OCI-LY1 (cell line): ENCODE measurements around the gene HMGCS1.

Source experiments
- H2AFZ ChIP-seq: fragments of 200-600 bp; sonication (generic), shearing (Covaris generic); 2 replicates; pipeline ENCODE4 v1.6.0; 2014; ENCODE audit warnings: antibody characterized with exemption, mild to moderate bottlenecking, low read length
- H3F3A ChIP-seq: fragments of 200-600 bp; sonication (generic), shearing (Covaris generic); 2 replicates; pipeline ENCODE4 v1.6.0; 2014; ENCODE audit warnings: mild to moderate bottlenecking, antibody characterized with exemption, low read length, moderate library complexity; ENCODE audit not compliant: insufficient read depth
- H3K27ac ChIP-seq: fragments of 200-600 bp; sonication (generic); 2 replicates; pipeline ENCODE4 v1.5.1; 2014; ENCODE audit warnings: low read length, mixed run types, mild to moderate bottlenecking, low read depth; ENCODE audit not compliant: poor library complexity, severe bottlenecking
- H3K27me3 ChIP-seq: fragments of 200-600 bp; sonication (generic); 2 replicates; pipeline ENCODE4 v1.6.0; 2014; ENCODE audit warnings: antibody characterized with exemption, mild to moderate bottlenecking, low read length, moderate library complexity; ENCODE audit not compliant: insufficient read depth
- H3K36me3 ChIP-seq: fragments of 200-600 bp; sonication (generic); 2 replicates; pipeline ENCODE4 v1.6.1; 2014; ENCODE audit warnings: mild to moderate bottlenecking, antibody characterized with exemption, low read length, moderate library complexity, mixed read lengths; ENCODE audit not compliant: insufficient read depth
- H3K4me1 ChIP-seq: fragments of 200-600 bp; sonication (generic); 2 replicates; pipeline ENCODE4 v1.5.1; 2014; ENCODE audit warnings: mild to moderate bottlenecking, low read length, moderate library complexity; ENCODE audit not compliant: insufficient read depth, severe bottlenecking
- H3K4me2 ChIP-seq: fragments of 200-600 bp; sonication (generic), shearing (Covaris generic); 2 replicates; pipeline ENCODE4 v1.6.1; 2014; ENCODE audit warnings: low read length
- H3K4me3 ChIP-seq: fragments of 200-600 bp; sonication (generic); 2 replicates; pipeline ENCODE4 v1.5.1; 2014; ENCODE audit warnings: low read length, low read depth, mild to moderate bottlenecking, mixed read lengths; ENCODE audit not compliant: poor library complexity, severe bottlenecking
- H3K79me2 ChIP-seq: fragments of 200-600 bp; shearing (Covaris generic); 2 replicates; pipeline ENCODE4 v1.6.1; 2016; ENCODE audit warnings: mixed run types, low read length, mixed read lengths; ENCODE audit not compliant: insufficient read depth
- H3K9ac ChIP-seq: fragments of 200-600 bp; sonication (generic), shearing (Covaris generic); 2 replicates; pipeline ENCODE4 v1.6.1; 2014; ENCODE audit warnings: mild to moderate bottlenecking, low read length, mixed read lengths
- H3K9me2 ChIP-seq: fragments of 200-600 bp; sonication (generic), shearing (Covaris generic); 2 replicates; pipeline ENCODE4 v1.6.1; 2014; ENCODE audit warnings: low read depth, mild to moderate bottlenecking, low read length, mixed read lengths
- H3K9me3 ChIP-seq: fragments of 200-600 bp; shearing (Covaris generic); 2 replicates; pipeline ENCODE4 v1.6.1; 2014; ENCODE audit warnings: low read length, mixed read lengths
- H4K20me1 ChIP-seq: fragments of 200-600 bp; sonication (generic), shearing (Covaris generic); 2 replicates; pipeline ENCODE4 v1.6.0; 2016; ENCODE audit warnings: mild to moderate bottlenecking, low read length; ENCODE audit not compliant: insufficient read depth
- CTCF ChIP-seq: fragments of 200-600 bp; sonication (generic), shearing (Covaris generic); IDR thresholded peaks from 2 replicates; pipeline ENCODE4 v1.5.1; 2017; ENCODE audit warnings: mild to moderate bottlenecking, antibody characterized with exemption, low read length, moderate library complexity, mixed read lengths
- EZH2 ChIP-seq: fragments of 200-600 bp; sonication (generic), shearing (Covaris generic); IDR thresholded peaks from 2 replicates; pipeline ENCODE4 v1.8.0; 2017; ENCODE audit warnings: borderline replicate concordance, mixed run types, mild to moderate bottlenecking, antibody characterized with exemption, low read length, moderate library complexity, mixed read lengths

HMGCS1 gene

GRCh38 chr5:43281840-43282658 is 31.2 kb downstream of the HMGCS1 start:
- Histone ChIP-seq H3K9ac (no peak overlapping the region), H2AFZ (no peak overlapping the region)
- TF ChIP-seq CTCF (0 out of 2 replicates have a peak, but pooled peaks have one; percentile 5), EZH2 (no peak)

GRCh38 chr5:43279548-43280274 is 33.5 kb downstream of the HMGCS1 start:
- H3K36me3 ChIP-seq: no peaks in the 10 kb centered on the region
- H3K9ac ChIP-seq: no peak overlapping the region
- H3K27ac ChIP-seq: no peak overlapping the region
- H3K4me1 ChIP-seq: no peaks in the 10 kb centered on the region
- no peaks in the 10 kb centered on the region for H3K9me3 ChIP-seq
- H3K4me2 ChIP-seq: no peak overlapping the region
- TF ChIP-seq EZH2 (no peak), CTCF (no peak)
- no peaks in the 10 kb centered on the region for H3K9me2 ChIP-seq
- H3F3A ChIP-seq: no peaks in the 10 kb centered on the region
- H3K27me3 ChIP-seq: no peaks in the 10 kb centered on the region
- H4K20me1 ChIP-seq: no peaks in the 10 kb centered on the region
- H2AFZ ChIP-seq: no peak overlapping the region
- no peaks in the 10 kb centered on the region for H3K79me2 ChIP-seq
- no peak overlapping the region for H3K4me3 ChIP-seq

More at GRCh38 chr5:43281840-43282658, 31.2 kb downstream of the HMGCS1 start:
- Histone ChIP-seq H3K36me3 (peaks cover 6% of the 10 kb centered on the region), H3K4me2 (no peak overlapping the region), H3K79me2 (no peaks in the 10 kb centered on the region), H3F3A (no peaks in the 10 kb centered on the region), H3K4me3 (no peak overlapping the region), H3K9me2 (no peaks in the 10 kb centered on the region), H3K9me3 (no peaks in the 10 kb centered on the region), H3K27ac (no peak overlapping the region), H4K20me1 (no peaks in the 10 kb centered on the region), H3K27me3 (no peaks in the 10 kb centered on the region), H3K4me1 (no peaks in the 10 kb centered on the region)

GRCh38 chr5:43275391-43275790 is 37.8 kb downstream of the HMGCS1 start:
- H3K27ac ChIP-seq: no peak overlapping the region

More at GRCh38 chr5:43275391-43275790, 37.8 kb downstream of the HMGCS1 start:
- TF ChIP-seq CTCF: no peak
- no peak for TF ChIP-seq EZH2
- Histone ChIP-seq H3K9ac (no peak overlapping the region), H3K4me3 (no peak overlapping the region), H3K79me2 (no peaks in the 10 kb centered on the region), H3K36me3 (no peaks in the 10 kb centered on the region), H3K9me2 (no peaks in the 10 kb centered on the region), H3K4me1 (no peaks in the 10 kb centered on the region), H3K9me3 (no peaks in the 10 kb centered on the region), H3K27me3 (no peaks in the 10 kb centered on the region; the same call in 1 of the 2 replicates), H2AFZ (no peak overlapping the region), H3K4me2 (no peak overlapping the region), H3F3A (no peaks in the 10 kb centered on the region), H4K20me1 (no peaks in the 10 kb centered on the region)
